Chondrocyte (in vitro differentiated cells): ENCODE measurements around the gene SEC16A. TPM values are rescaled to one million over a fixed set of nuclear protein-coding genes. Genes with fewer than 3 reads are reported as not detected.

Experiments
- DNase-seq: peaks from one replicate; pipeline ENCODE4 v3.0.0; 2021; ENCODE audit warnings: mixed read lengths, low spot score
- H3K27ac Mint-ChIP-seq: one replicate; pipeline ENCODE4 v1.8.0; 2021; ENCODE audit warnings: mild to moderate bottlenecking, moderate library complexity, mixed read lengths; ENCODE audit not compliant: unreplicated experiment
- H3K27me3 Mint-ChIP-seq: 2 replicates; pipeline ENCODE4 v1.8.0; 2021; ENCODE audit warnings: low read depth, mixed read lengths
- H3K36me3 Mint-ChIP-seq: 2 replicates; pipeline ENCODE4 v1.8.0; 2021; ENCODE audit warnings: low read depth, mixed read lengths
- H3K4me1 Mint-ChIP-seq: 2 replicates; pipeline ENCODE4 v1.8.0; 2021; ENCODE audit warnings: low read depth, mild to moderate bottlenecking, mixed read lengths
- H3K4me3 Mint-ChIP-seq: one replicate; pipeline ENCODE4 v1.8.0; 2021; ENCODE audit warnings: mild to moderate bottlenecking, moderate library complexity, mixed read lengths; ENCODE audit not compliant: unreplicated experiment
- H3K9me3 Mint-ChIP-seq: 2 replicates; pipeline ENCODE4 v1.8.0; 2021; ENCODE audit warnings: low read depth, mixed read lengths
- total RNA-seq: library from RNA; stranded (reverse); gene quantifications from 3 replicates; pipeline ENCODE4 v1.2.1, GENCODE V29; 2021
- TF ChIP-seq, protein P1 (sequence below): fragments of 200-600 bp; sonication (generic); IDR thresholded peaks from 2 replicates; pipeline ENCODE4 v1.5.0; 2021; ENCODE audit warnings: antibody characterized with exemption, mild to moderate bottlenecking, moderate library complexity

Gene SEC16A
- total RNA-seq, 1 donor from 2014 or later, result 91.7 TPM

DNA sequence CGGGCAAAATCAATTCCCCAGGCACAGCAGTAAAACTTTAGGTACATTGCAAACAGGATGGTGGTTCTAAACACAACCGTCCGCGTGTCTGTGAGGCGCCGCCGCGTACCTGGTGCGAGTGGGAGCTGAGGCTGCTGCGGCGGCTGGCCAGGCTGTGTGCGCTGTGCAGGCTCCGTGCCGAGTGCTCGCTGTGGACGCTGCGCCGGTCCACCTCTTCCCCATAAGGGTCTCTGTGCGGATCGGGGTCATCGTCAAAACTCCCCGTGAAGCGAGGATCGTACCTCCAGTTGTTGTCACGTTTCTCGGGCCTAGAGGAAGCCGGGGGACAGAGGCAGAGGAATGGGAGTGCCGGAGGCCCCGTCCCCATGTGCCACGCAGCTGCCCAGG is 16.7 kb downstream of the SEC16A start:
- Mint-ChIP-seq H3K27ac (no peak overlapping the region), H3K36me3 (peaks cover 37% of the 10 kb centered on the region), H3K4me3 (no peak overlapping the region), H3K4me1 (no peaks in the 10 kb centered on the region), H3K9me3 (no peaks in the 10 kb centered on the region), H3K27me3 (no peaks in the 10 kb centered on the region)
- TF ChIP-seq, protein P1, sequence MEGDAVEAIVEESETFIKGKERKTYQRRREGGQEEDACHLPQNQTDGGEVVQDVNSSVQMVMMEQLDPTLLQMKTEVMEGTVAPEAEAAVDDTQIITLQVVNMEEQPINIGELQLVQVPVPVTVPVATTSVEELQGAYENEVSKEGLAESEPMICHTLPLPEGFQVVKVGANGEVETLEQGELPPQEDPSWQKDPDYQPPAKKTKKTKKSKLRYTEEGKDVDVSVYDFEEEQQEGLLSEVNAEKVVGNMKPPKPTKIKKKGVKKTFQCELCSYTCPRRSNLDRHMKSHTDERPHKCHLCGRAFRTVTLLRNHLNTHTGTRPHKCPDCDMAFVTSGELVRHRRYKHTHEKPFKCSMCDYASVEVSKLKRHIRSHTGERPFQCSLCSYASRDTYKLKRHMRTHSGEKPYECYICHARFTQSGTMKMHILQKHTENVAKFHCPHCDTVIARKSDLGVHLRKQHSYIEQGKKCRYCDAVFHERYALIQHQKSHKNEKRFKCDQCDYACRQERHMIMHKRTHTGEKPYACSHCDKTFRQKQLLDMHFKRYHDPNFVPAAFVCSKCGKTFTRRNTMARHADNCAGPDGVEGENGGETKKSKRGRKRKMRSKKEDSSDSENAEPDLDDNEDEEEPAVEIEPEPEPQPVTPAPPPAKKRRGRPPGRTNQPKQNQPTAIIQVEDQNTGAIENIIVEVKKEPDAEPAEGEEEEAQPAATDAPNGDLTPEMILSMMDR, result no peak
- no peak for DNase-seq

DNA sequence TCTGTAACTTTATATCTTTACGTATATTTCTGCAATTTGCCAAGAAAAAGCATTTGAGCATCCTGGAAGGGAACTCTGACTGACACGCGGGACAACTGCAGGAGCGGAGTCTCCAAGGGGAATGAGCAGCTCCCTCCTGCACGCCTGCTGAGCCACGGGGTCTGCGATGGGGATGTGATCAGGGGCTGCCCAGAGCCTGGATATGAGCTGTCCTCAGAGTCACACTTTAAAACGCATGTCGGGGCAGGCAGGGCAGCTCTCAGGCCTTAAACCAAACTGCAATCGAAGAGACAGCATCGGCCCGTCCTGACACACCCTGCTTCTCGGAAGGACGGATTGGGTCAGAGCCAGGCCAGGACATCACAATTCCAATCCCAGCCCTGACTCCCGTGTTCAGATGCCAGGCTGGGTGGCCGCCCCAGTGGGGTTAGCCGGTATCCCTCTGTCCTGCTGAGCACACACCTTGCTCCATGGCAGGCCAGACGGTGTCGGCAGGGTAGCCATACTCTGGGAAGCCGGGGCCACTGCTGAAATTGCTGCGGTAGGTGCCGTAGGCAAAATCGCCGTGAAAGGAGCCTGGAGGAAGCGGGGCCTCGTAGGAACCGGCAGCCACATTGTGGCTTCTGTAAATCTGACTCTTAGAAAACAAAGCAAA is 17.2 kb downstream of the SEC16A start:
- H3K4me3 Mint-ChIP-seq, result no peak overlapping the region
- no peaks in the 10 kb centered on the region for H3K27me3 Mint-ChIP-seq
- no peak for DNase-seq
- no peak overlapping the region for H3K27ac Mint-ChIP-seq
- peaks cover 36% of the 10 kb centered on the region for H3K36me3 Mint-ChIP-seq
- H3K9me3 Mint-ChIP-seq, result no peaks in the 10 kb centered on the region
- no peaks in the 10 kb centered on the region for H3K4me1 Mint-ChIP-seq
- TF ChIP-seq, protein P1, result no peak

DNA sequence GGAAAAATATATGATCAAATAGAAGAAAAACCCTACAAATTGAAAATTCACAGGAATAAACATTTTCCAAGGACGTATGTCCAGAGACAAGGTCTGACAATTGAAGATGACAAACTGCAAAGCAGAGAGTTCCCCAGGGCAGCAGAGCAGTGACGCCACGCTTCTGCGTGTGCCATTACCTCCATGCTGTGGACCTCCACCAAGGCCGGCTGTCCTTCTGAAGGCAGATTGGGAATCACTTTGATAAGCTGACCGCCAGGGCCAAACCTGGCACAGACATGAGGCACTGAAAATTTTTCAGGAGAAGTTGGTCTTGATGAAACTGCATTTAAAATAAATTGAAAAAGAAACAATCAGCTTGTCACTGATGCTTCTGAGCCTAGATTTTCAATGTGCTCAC is 18.6 kb downstream of the SEC16A start:
- TF ChIP-seq, protein P1, result no peak
- H3K9me3 Mint-ChIP-seq, result no peaks in the 10 kb centered on the region
- H3K27me3 Mint-ChIP-seq, result no peaks in the 10 kb centered on the region
- H3K27ac Mint-ChIP-seq, result no peak overlapping the region
- DNase-seq, result no peak
- H3K36me3 Mint-ChIP-seq, result peaks cover 37% of the 10 kb centered on the region
- H3K4me3 Mint-ChIP-seq, result no peak overlapping the region
- H3K4me1 Mint-ChIP-seq, result no peaks in the 10 kb centered on the region

DNA sequence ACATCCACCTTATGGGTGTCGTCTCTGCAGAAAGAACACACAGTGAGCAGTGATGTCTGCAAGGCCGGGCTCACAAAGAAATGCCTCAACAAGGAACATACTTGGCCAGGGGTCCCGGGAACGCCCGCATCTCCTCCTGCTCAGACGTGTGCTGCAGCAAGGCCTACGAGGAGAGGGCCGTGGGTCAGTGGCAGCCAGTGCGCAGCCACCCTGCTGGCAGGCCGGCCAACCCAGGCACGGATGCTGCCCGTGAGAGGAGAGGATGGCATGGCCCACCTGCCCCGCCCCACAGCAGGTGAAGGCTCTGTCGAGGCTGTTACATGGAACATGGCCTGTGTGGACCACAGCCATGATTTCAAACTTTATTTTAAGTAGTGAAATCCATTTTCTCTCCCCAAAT is 19.3 kb downstream of the SEC16A start:
- no peaks in the 10 kb centered on the region for H3K9me3 Mint-ChIP-seq
- H3K27me3 Mint-ChIP-seq, result no peaks in the 10 kb centered on the region
- H3K27ac Mint-ChIP-seq, result no peak overlapping the region
- DNase-seq, result no peak
- no peaks in the 10 kb centered on the region for H3K4me1 Mint-ChIP-seq
- no peak overlapping the region for H3K4me3 Mint-ChIP-seq
- peaks cover 41% of the 10 kb centered on the region for H3K36me3 Mint-ChIP-seq
- TF ChIP-seq, protein P1, result no peak

DNA sequence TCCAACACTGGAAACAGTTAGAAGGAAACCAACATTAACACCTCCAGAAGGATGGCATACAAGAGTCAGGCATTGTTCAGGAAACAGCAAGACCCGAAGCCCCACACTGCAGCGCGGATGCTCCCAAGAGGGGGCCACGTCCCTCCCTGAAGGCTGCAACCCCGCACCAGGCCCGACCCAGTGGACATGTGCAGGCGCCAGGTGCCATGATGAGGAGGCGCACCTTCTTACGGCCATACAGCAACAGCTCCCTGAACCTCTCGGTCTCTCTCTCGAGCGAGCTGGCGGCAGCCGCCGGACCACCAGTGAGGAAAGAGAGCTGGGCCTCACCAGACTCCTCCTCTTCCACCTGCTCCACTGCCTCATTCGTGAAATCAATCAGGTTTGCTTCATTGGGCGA is 20.2 kb downstream of the SEC16A start:
- Mint-ChIP-seq H3K27me3 (no peaks in the 10 kb centered on the region), H3K4me1 (no peaks in the 10 kb centered on the region), H3K9me3 (no peaks in the 10 kb centered on the region), H3K36me3 (peaks cover 45% of the 10 kb centered on the region), H3K4me3 (no peak overlapping the region), H3K27ac (no peak overlapping the region)
- no peak for DNase-seq
- TF ChIP-seq, protein P1, result no peak
